ENCODE results near the gene TBC1D22A. TPM values are rescaled to one million over a fixed set of nuclear protein-coding genes. Genes with fewer than 3 reads are reported as not detected.

Gene TBC1D22A
- total RNA-seq, 1 donor from 2014 or later: 10.6 TPM

DNA sequence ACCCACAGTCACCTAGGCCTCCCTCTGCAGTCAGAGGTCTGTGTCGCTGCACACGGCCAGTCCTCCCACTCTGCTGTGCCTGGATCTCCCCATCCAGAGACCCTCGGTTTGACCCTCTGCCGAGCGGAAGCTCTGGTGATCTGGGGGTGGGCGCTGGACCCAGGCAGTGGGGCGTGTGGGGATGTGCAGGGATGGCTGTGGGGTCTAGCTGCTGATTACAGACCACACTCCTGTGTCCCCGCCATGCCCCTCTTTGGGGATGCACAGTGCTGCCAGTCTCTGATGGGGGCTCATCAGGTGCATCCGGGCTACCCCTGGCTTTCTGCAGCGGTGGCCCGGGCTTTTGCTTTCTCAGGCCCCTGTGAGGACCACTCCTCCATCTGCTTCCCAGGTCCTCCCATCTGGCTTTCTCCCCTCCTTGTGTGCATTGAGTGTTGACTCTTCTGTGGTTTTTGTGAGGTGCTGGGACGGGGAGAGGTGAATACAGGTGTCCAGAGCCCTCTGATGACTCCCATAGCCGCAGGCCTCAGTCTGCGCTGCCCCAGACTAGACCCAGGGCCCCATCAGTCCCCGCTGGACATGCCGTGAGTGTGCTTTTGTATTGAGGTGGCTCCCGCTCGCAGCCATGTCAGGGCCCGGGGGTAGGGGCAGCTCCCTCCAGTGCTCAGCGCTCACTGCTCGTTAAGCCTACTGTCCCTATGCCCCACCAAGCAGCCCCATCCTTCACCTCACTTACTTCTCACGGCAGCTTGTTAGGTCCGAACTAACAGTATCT, 251.6 kb downstream of the TBC1D22A start:
- Histone ChIP-seq H4K20me1 (ENCODE audit: low read depth) (no peaks in the 10 kb centered on the region), H3K9ac (no peak overlapping the region), H3F3A (ENCODE audit: low read depth) (no peaks in the 10 kb centered on the region), H3K27ac (no peak overlapping the region), H3K4me1 (no peaks in the 10 kb centered on the region), H3K4me3 (no peak overlapping the region), H2AFZ (replicated peaks) (no peak overlapping the region), H3K79me2 (ENCODE audit: low read depth) (no peaks in the 10 kb centered on the region), H3K9me3 (ENCODE audit: low read depth) (no peaks in the 10 kb centered on the region), H3K27me3 (no peaks in the 10 kb centered on the region), H3K4me2 (no peak overlapping the region), H3K36me3 (no peaks in the 10 kb centered on the region)
- Mint-ChIP-seq H3K4me3 (no peak overlapping the region), H3K9me3 (no peaks in the 10 kb centered on the region), H3K27me3 (ENCODE audit: insufficient read depth, low read depth) (peaks cover 2% of the 10 kb centered on the region), H3K27ac (no peak overlapping the region), H3K4me1 (peaks cover 12% of the 10 kb centered on the region), H3K36me3 (no peaks in the 10 kb centered on the region)
- DNase-seq (ENCODE audit: low spot score): no peak
- no peak for TF ChIP-seq CTCF (IDR thresholded peaks at IDR 0.05)
- TF ChIP-seq EZH2phosphoT487 (IDR thresholded peaks at IDR 0.05): no peak
- TF ChIP-seq EZH2 (IDR thresholded peaks at IDR 0.05): no peak

DNA sequence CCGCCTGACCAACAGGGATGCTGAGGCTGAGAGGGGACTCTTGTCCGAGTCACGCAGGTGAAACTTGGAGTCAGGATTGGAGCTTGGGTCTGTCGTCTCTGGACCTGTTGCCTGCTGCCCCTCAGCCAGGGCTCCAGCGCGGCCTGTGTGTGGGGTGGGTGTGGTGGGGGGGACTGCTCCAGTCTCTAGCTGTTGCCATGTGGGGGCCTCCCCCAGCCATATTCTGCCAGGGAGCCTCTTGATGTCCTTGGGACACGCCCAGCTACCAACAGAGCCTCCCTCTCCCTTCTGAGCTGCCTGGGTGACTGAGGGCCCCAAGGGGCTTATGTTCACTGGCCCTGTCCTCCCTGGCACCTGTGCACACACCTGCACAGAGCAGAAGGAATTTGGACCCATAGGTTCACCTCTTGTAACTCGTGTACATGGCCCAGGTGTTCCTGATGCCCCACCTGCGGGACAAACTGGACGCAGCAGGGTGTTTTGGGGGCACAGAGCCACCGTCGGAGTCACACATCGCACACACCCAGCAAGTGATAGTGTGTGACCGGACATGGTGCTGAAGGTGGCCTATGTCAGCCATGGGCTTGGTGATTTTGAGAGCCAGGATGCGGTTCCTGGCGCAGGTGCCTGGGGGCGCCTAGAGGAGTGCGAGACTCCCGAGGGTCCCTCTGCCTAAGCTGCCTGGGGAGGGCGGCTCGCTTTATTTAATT, 252.3 kb downstream of the TBC1D22A start:
- Histone ChIP-seq H3K4me3 (no peak overlapping the region), H3K4me1 (no peaks in the 10 kb centered on the region), H3K9ac (no peak overlapping the region), H3K4me2 (no peak overlapping the region), H3K79me2 (ENCODE audit: low read depth) (no peaks in the 10 kb centered on the region), H3K27me3 (no peaks in the 10 kb centered on the region), H3F3A (ENCODE audit: low read depth) (no peaks in the 10 kb centered on the region), H3K36me3 (no peaks in the 10 kb centered on the region), H2AFZ (replicated peaks) (no peak overlapping the region), H3K27ac (no peak overlapping the region), H3K9me3 (ENCODE audit: low read depth) (no peaks in the 10 kb centered on the region), H4K20me1 (ENCODE audit: low read depth) (no peaks in the 10 kb centered on the region)
- Mint-ChIP-seq H3K4me3 (no peak overlapping the region), H3K36me3 (no peaks in the 10 kb centered on the region), H3K9me3 (peaks cover 3% of the 10 kb centered on the region), H3K4me1 (peaks cover 12% of the 10 kb centered on the region), H3K27ac (no peak overlapping the region), H3K27me3 (ENCODE audit: insufficient read depth, low read depth) (peaks cover 5% of the 10 kb centered on the region)
- TF ChIP-seq EZH2phosphoT487 (IDR thresholded peaks at IDR 0.05) (no peak), CTCF (IDR thresholded peaks at IDR 0.05) (no peak), EZH2 (IDR thresholded peaks at IDR 0.05) (no peak)
- DNase-seq (ENCODE audit: low spot score): no peak

GRCh38 chr22:47015589-47016178, 253.2 kb downstream of the TBC1D22A start:
- H3K9me3 Mint-ChIP-seq: peaks cover 8% of the 10 kb centered on the region
- H3K4me1 Mint-ChIP-seq: peaks cover 12% of the 10 kb centered on the region
- TF ChIP-seq EZH2phosphoT487 (IDR thresholded peaks at IDR 0.05): no peak
- TF ChIP-seq EZH2 (IDR thresholded peaks at IDR 0.05): no peak
- TF ChIP-seq CTCF (IDR thresholded peaks at IDR 0.05): no peak
- H4K20me1 ChIP-seq (ENCODE audit: low read depth): no peaks in the 10 kb centered on the region
- no peak overlapping the region for H3K27ac ChIP-seq
- H3K9me3 ChIP-seq (ENCODE audit: low read depth): no peaks in the 10 kb centered on the region
- H3K4me2 ChIP-seq: no peak overlapping the region
- no peak for DNase-seq (ENCODE audit: low spot score)
- H3K36me3 ChIP-seq: no peaks in the 10 kb centered on the region
- H3K27me3 ChIP-seq: no peaks in the 10 kb centered on the region
- H3K79me2 ChIP-seq (ENCODE audit: low read depth): no peaks in the 10 kb centered on the region
- no peaks in the 10 kb centered on the region for H3F3A ChIP-seq (ENCODE audit: low read depth)
- no peak overlapping the region for H3K9ac ChIP-seq
- peak overlapping the region; percentile 89 for H3K27ac Mint-ChIP-seq
- H3K27me3 Mint-ChIP-seq (ENCODE audit: insufficient read depth, low read depth): peaks cover 5% of the 10 kb centered on the region
- no peak overlapping the region for H2AFZ ChIP-seq (replicated peaks)
- no peak overlapping the region for H3K4me3 Mint-ChIP-seq
- H3K36me3 Mint-ChIP-seq: no peaks in the 10 kb centered on the region
- H3K4me1 ChIP-seq: no peaks in the 10 kb centered on the region
- no peak overlapping the region for H3K4me3 ChIP-seq

All from neural progenitor cell (in vitro differentiated cells).